HL-60 (cell line): ENCODE data around the gene ETV6.

Experiments
- DNase-seq, 2 experiments: peaks; one replicate each; pipeline ENCODE4 v3.0.0-alpha.2; 2010 to 2020; ENCODE audit warnings: low read depth in 1 of 2, low spot score in 1 of 2
- H3K27ac ChIP-seq: fragments of 250-450 bp; sonication (Bioruptor Pico); replicated peaks from 2 replicates; pipeline ENCODE4 v1.5.1; 2020; ENCODE audit warnings: mild to moderate bottlenecking, moderate library complexity
- H3K27me3 ChIP-seq: fragments of 250-450 bp; sonication (Bioruptor Pico); 2 replicates; pipeline ENCODE4 v1.5.1; 2021; ENCODE audit warnings: mild to moderate bottlenecking, moderate library complexity; ENCODE audit not compliant: insufficient read depth, poor library complexity, severe bottlenecking
- H3K4me3 ChIP-seq: replicated peaks from 2 replicates; pipeline ENCODE4 v1.5.1; 2011; ENCODE audit warnings: mild to moderate bottlenecking, control low read depth, low read length; ENCODE audit not compliant: insufficient read depth
- CTCF ChIP-seq: IDR thresholded peaks from one replicate; pipeline ENCODE4 v1.5.1; 2011; ENCODE audit warnings: low read length, control low read depth, inconsistent platforms; ENCODE audit not compliant: insufficient read depth
- GABPA ChIP-seq: IDR thresholded peaks from 2 replicates; pipeline ENCODE4 v1.6.1; 2012; ENCODE audit warnings: low read depth
- POLR2AphosphoS5 ChIP-seq: IDR thresholded peaks from 2 replicates; pipeline ENCODE4 v1.6.1; 2012; ENCODE audit warnings: low read depth
- REST ChIP-seq: IDR thresholded peaks from 2 replicates; pipeline ENCODE4 v1.6.1; 2012; ENCODE audit warnings: low read depth; ENCODE audit not compliant: insufficient replicate concordance
- SPI1 ChIP-seq: IDR thresholded peaks from 2 replicates; pipeline ENCODE4 v1.6.1; 2012; ENCODE audit warnings: low read depth, mild to moderate bottlenecking, borderline replicate concordance

Gene ETV6

GRCh38 chr12:11757531-11757930, 108.1 kb downstream of the ETV6 start:
- H3K27me3 ChIP-seq = no peaks in the 10 kb centered on the region
- DNase-seq = no peak
- no peak overlapping the region for H3K4me3 ChIP-seq
- no peak overlapping the region for H3K27ac ChIP-seq
- no peak for TF ChIP-seq CTCF
- no peak for TF ChIP-seq REST
- no peak for TF ChIP-seq POLR2AphosphoS5
- no peak for TF ChIP-seq GABPA
- TF ChIP-seq SPI1 = no peak

- no peak for DNase-seq
- no peak overlapping the region for H3K4me3 ChIP-seq
- no peaks in the 10 kb centered on the region for H3K27me3 ChIP-seq
- TF ChIP-seq POLR2AphosphoS5 = no peak
- TF ChIP-seq REST = no peak
- TF ChIP-seq CTCF = no peak
- TF ChIP-seq GABPA = no peak
- H3K27ac ChIP-seq = no peak overlapping the region
These were observed 108.6 kb downstream of the ETV6 start for GRCh38 chr12:11758087-11758486.

- no peak for DNase-seq
- TF ChIP-seq GABPA = no peak
- TF ChIP-seq POLR2AphosphoS5 = no peak
- TF ChIP-seq SPI1 = no peak
- TF ChIP-seq REST = no peak
- TF ChIP-seq CTCF = no peak
- Histone ChIP-seq H3K27me3 (no peaks in the 10 kb centered on the region), H3K4me3 (no peak overlapping the region), H3K27ac (no peak overlapping the region)
These were observed 109.3 kb downstream of the ETV6 start for GRCh38 chr12:11758510-11759493.
